CD14-positive monocyte (primary cell): ENCODE measurements around the gene CAPN8. TPM values are rescaled to one million over a fixed set of nuclear protein-coding genes. Genes with fewer than 3 reads are reported as not detected.
"Not testable (repeated sequence)": the region's sequence is repeated elsewhere in the genome, so short reads cannot be mapped to it uniquely, and the experiment has no call there.

Experiments used
- DNase-seq, 3 donors: peaks; one replicate each; pipeline ENCODE4 v3.0.0-alpha.2; 2011 to 2022
- H2AFZ ChIP-seq: 2 replicates; pipeline ENCODE4 v1.6.0; 2012; ENCODE audit warnings: mild to moderate bottlenecking, low read depth, low read length, inconsistent platforms; ENCODE audit not compliant: insufficient read depth, poor library complexity, severe bottlenecking
- H3K27ac ChIP-seq, 2 donors: 1 replicate in 1 of 2; 2 replicates in 1 of 2; pipeline ENCODE4 v1.5.1; 2012 to 2013; ENCODE audit warnings: low read length in 2 of 2, control low read depth in 1 of 2, inconsistent platforms in 1 of 2, low read depth in 1 of 2, mild to moderate bottlenecking in 1 of 2
- H3K27me3 ChIP-seq, 2 donors: one replicate each; pipeline versions ENCODE4 v1.6.0 to v1.6.1; 2011 to 2013; ENCODE audit warnings: low read length in 2 of 2; ENCODE audit not compliant: control insufficient read depth in 2 of 2, insufficient read depth in 2 of 2
- H3K36me3 ChIP-seq, 2 donors: replicated peaks in 1 of 2; 1 replicate in 1 of 2; 2 replicates in 1 of 2; pipeline versions ENCODE4 v1.5.1 to v1.6.1; 2012 to 2013; ENCODE audit warnings: low read length in 2 of 2, control low read depth in 1 of 2, inconsistent platforms in 1 of 2, mild to moderate bottlenecking in 1 of 2; ENCODE audit not compliant: insufficient read depth in 2 of 2, control insufficient read depth in 1 of 2
- H3K4me1 ChIP-seq, 2 donors: 1 replicate in 1 of 2; 2 replicates in 1 of 2; pipeline versions ENCODE4 v1.5.1 to v1.6.1; 2012 to 2013; ENCODE audit warnings: low read length in 2 of 2, control low read depth in 1 of 2, inconsistent platforms in 1 of 2, mild to moderate bottlenecking in 1 of 2, moderate library complexity in 1 of 2; ENCODE audit not compliant: insufficient read depth in 2 of 2, control insufficient read depth in 1 of 2
- H3K4me2 ChIP-seq: replicated peaks from 2 replicates; pipeline ENCODE3; 2012; ENCODE audit warnings: low read length, moderate library complexity, mild to moderate bottlenecking; ENCODE audit not compliant: poor library complexity, severe bottlenecking; ENCODE audit errors: extremely low read depth
- H3K4me3 ChIP-seq, 3 experiments: fragments of 200-600 bp in 1 of 3; sonication (generic) in 1 of 3; replicated peaks in 1 of 3; 1 replicate in 2 of 3; 2 replicates in 1 of 3; pipeline ENCODE4 v1.5.1; 2011 to 2013; ENCODE audit warnings: low read length in 3 of 3, mild to moderate bottlenecking in 3 of 3, control low read depth in 2 of 3, low read depth in 2 of 3, inconsistent platforms in 1 of 3, moderate library complexity in 1 of 3
- H3K79me2 ChIP-seq: 2 replicates; pipeline ENCODE4 v1.6.0; 2012; ENCODE audit warnings: mild to moderate bottlenecking, control low read depth, inconsistent platforms, low read length, moderate library complexity; ENCODE audit not compliant: insufficient read depth
- H3K9ac ChIP-seq: 2 replicates; pipeline ENCODE4 v1.6.0; 2017; ENCODE audit warnings: low read length, mild to moderate bottlenecking; ENCODE audit not compliant: insufficient read depth, poor library complexity, severe bottlenecking
- H3K9me3 ChIP-seq, 2 donors: replicated peaks in 1 of 2; 1 replicate in 1 of 2; 2 replicates in 1 of 2; pipeline versions ENCODE4 v1.5.1 to v1.6.1; 2012 to 2013; ENCODE audit warnings: low read length in 2 of 2, control low read depth in 1 of 2; ENCODE audit not compliant: control insufficient read depth in 1 of 2, insufficient read depth in 1 of 2
- H4K20me1 ChIP-seq: 2 replicates; pipeline ENCODE4 v1.6.0; 2012; ENCODE audit warnings: mild to moderate bottlenecking, low read length, control low read depth, moderate library complexity; ENCODE audit not compliant: insufficient read depth
- H3K27ac Mint-ChIP-seq, 7 donors: one replicate each; pipeline ENCODE4 v1.8.0; 2020; ENCODE audit warnings: mild to moderate bottlenecking in 7 of 7, mixed read lengths in 7 of 7, moderate library complexity in 6 of 7, inconsistent platforms in 2 of 7
- H3K27me3 Mint-ChIP-seq, 3 donors: one replicate each; pipeline ENCODE4 v1.8.0; 2021 to 2022; ENCODE audit warnings: low read depth in 3 of 3, mild to moderate bottlenecking in 3 of 3, mixed read lengths in 3 of 3, moderate library complexity in 3 of 3, inconsistent platforms in 1 of 3
- H3K36me3 Mint-ChIP-seq, 2 donors: one replicate each; pipeline ENCODE4 v1.8.0; 2020; ENCODE audit warnings: mixed read lengths in 2 of 2, inconsistent platforms in 1 of 2, mild to moderate bottlenecking in 1 of 2
- H3K4me1 Mint-ChIP-seq: one replicate; pipeline ENCODE4 v1.8.0; 2020; ENCODE audit warnings: mild to moderate bottlenecking, mixed read lengths
- H3K4me3 Mint-ChIP-seq, 2 donors: one replicate each; pipeline ENCODE4 v1.8.0; 2020; ENCODE audit warnings: mild to moderate bottlenecking in 2 of 2, mixed read lengths in 2 of 2, moderate library complexity in 1 of 2
- H3K9me3 Mint-ChIP-seq, 7 donors: one replicate each; pipeline ENCODE4 v1.8.0; 2020 to 2022; ENCODE audit warnings: mixed read lengths in 7 of 7, mild to moderate bottlenecking in 6 of 7, moderate library complexity in 6 of 7, inconsistent platforms in 2 of 7
- CTCF ChIP-seq: fragments of 200-600 bp; IDR thresholded peaks from one replicate; pipeline ENCODE4 v1.8.0; 2022; ENCODE audit warnings: antibody characterized with exemption, mild to moderate bottlenecking
- WGBS: methylation state at CpG from one replicate; pipeline ENCODE4 v1.1.5; 2013; ENCODE audit warnings: missing lambda C conversion rate; ENCODE audit not compliant: insufficient coverage; 5-methylcytosine and 5-hydroxymethylcytosine counted together
- intact Hi-C, 2 donors: fragments of 100-400 bp; cut with micrococcal nuclease; formaldehyde crosslinking; loops; one replicate each; pipeline versions ENCODE4 v1.15.0 to v1.15.1; 2023
- polyA plus RNA-seq, 3 donors: library from polyadenylated mRNA; depleted of rRNA in 1 of 3; unstranded in 2 of 3; stranded (reverse) in 1 of 3; fragments of 300-500 nt in 2 of 3; fragments of >200 nt in 1 of 3; fragmentation: Illumina TruSeq in 2 of 3; gene quantifications; 1 replicate in 2 of 3; 2 replicates in 1 of 3; pipeline ENCODE4 v1.2.3, GENCODE V29; 2012 to 2021

CAPN8 gene
- polyA plus RNA-seq, 3 donors: 0.40 TPM; not detected in 2

GRCh38 chr1:223519116-223519515 is 146.4 kb downstream of the CAPN8 start:
- Histone ChIP-seq H3K79me2 (no peaks in the 10 kb centered on the region), H4K20me1 (no peaks in the 10 kb centered on the region), H3K4me2 (no peak overlapping the region), H3K27ac (no peak overlapping the region), H3K9ac (no peak overlapping the region), H3K36me3 (no peaks in the 10 kb centered on the region), H2AFZ (no peak overlapping the region), H3K4me3 (no peak overlapping the region), H3K9me3 (no peaks in the 10 kb centered on the region), H3K27me3 (no peaks in the 10 kb centered on the region), H3K4me1 (no peaks in the 10 kb centered on the region)
- no CpG with 5 or more reads among the region's 2 CpGs for WGBS
- H3K27me3 Mint-ChIP-seq: peaks cover 5 to 20% (median 8%) of the 10 kb centered on the region in 3 donors
- H3K4me3 Mint-ChIP-seq: no peak overlapping the region
- no peaks in the 10 kb centered on the region for H3K36me3 Mint-ChIP-seq
- no peak overlapping the region for H3K27ac Mint-ChIP-seq
- intact Hi-C loops: no loop called here
- no peak for DNase-seq
- no peak for TF ChIP-seq CTCF
- peaks cover 0 to 14% (median 5%) of the 10 kb centered on the region in 7 donors for H3K9me3 Mint-ChIP-seq
- no peaks in the 10 kb centered on the region for H3K4me1 Mint-ChIP-seq

- H3K4me1 Mint-ChIP-seq, H3K79me2 ChIP-seq, H3K9ac ChIP-seq, DNase-seq, H2AFZ ChIP-seq, H3K4me2 ChIP-seq, H3K27me3 ChIP-seq, H3K4me3 ChIP-seq, H3K36me3 ChIP-seq, H3K36me3 Mint-ChIP-seq, H3K4me1 ChIP-seq, H3K27ac Mint-ChIP-seq, H3K4me3 Mint-ChIP-seq, intact Hi-C loops, H4K20me1 ChIP-seq, H3K9me3 ChIP-seq, H3K27ac ChIP-seq: not testable (repeated sequence)
- H3K27me3 Mint-ChIP-seq: peaks cover 5 to 20% (median 8%) of the 10 kb centered on the region in 3 donors
- H3K9me3 Mint-ChIP-seq: peaks cover 0 to 14% (median 5%) of the 10 kb centered on the region in 7 donors
- WGBS: no CpG with 5 or more reads among the region's 1 CpG
Observed at GRCh38 chr1:223518553-223518952, 146.9 kb downstream of the CAPN8 start.
